Measurements from ENCODE around the gene RASGEF1B.

RASGEF1B gene

GRCh38 chr4:81512757-81513501 is 41.2 kb upstream of the RASGEF1B start:
- H3K9me3 ChIP-seq: no peaks in the 10 kb centered on the region
- no peaks in the 10 kb centered on the region for H3K36me3 ChIP-seq
- TF ChIP-seq CTCF (IDR thresholded peaks at IDR 0.05; ENCODE audit: low read depth, low read length): no peak
- H3K4me3 ChIP-seq (ENCODE audit: low read depth, low read length): no peak overlapping the region
- H3K4me1 ChIP-seq: no peaks in the 10 kb centered on the region
- DNase-seq: no peak
- no peaks in the 10 kb centered on the region for H3K27me3 ChIP-seq

- H3K36me3 ChIP-seq: no peaks in the 10 kb centered on the region
- no peak for TF ChIP-seq CTCF (IDR thresholded peaks at IDR 0.05; ENCODE audit: low read depth, low read length)
- no peaks in the 10 kb centered on the region for H3K9me3 ChIP-seq
- DNase-seq: no peak
- H3K4me3 ChIP-seq (ENCODE audit: low read depth, low read length): no peak overlapping the region
- no peaks in the 10 kb centered on the region for H3K4me1 ChIP-seq
- H3K27me3 ChIP-seq: no peaks in the 10 kb centered on the region
Measured at GRCh38 chr4:81512001-81512756, 40.5 kb upstream of the RASGEF1B start.

GRCh38 chr4:81510643-81511178 is 39.0 kb upstream of the RASGEF1B start:
- no peak overlapping the region for H3K4me3 ChIP-seq (ENCODE audit: low read depth, low read length)
- H3K4me1 ChIP-seq: no peaks in the 10 kb centered on the region
- no peaks in the 10 kb centered on the region for H3K9me3 ChIP-seq
- no peak for DNase-seq
- TF ChIP-seq CTCF (IDR thresholded peaks at IDR 0.05; ENCODE audit: low read depth, low read length): no peak
- no peaks in the 10 kb centered on the region for H3K36me3 ChIP-seq
- no peaks in the 10 kb centered on the region for H3K27me3 ChIP-seq

GRCh38 chr4:81509822-81510221 is 38.1 kb upstream of the RASGEF1B start:
- Histone ChIP-seq H3K27me3 (no peaks in the 10 kb centered on the region), H3K36me3 (no peaks in the 10 kb centered on the region), H3K4me1 (no peaks in the 10 kb centered on the region), H3K9me3 (no peaks in the 10 kb centered on the region), H3K4me3 (ENCODE audit: low read depth, low read length) (no peak overlapping the region)
- TF ChIP-seq CTCF (IDR thresholded peaks at IDR 0.05; ENCODE audit: low read depth, low read length): no peak
- DNase-seq: no peak

GRCh38 chr4:81509191-81509590 is 37.5 kb upstream of the RASGEF1B start:
- TF ChIP-seq CTCF (IDR thresholded peaks at IDR 0.05; ENCODE audit: low read depth, low read length): no peak
- Histone ChIP-seq H3K27me3 (no peaks in the 10 kb centered on the region), H3K9me3 (no peaks in the 10 kb centered on the region), H3K36me3 (no peaks in the 10 kb centered on the region), H3K4me3 (ENCODE audit: low read depth, low read length) (no peak overlapping the region), H3K4me1 (no peaks in the 10 kb centered on the region)
- no peak for DNase-seq
